Neuronal stem cell (in vitro differentiated cells): ENCODE measurements around the gene CTNNA3.

Experiments
- DNase-seq: peaks from one replicate; pipeline ENCODE4 v3.0.0-alpha.2; 2013; ENCODE audit warnings: low spot score
- H2AFZ ChIP-seq: one replicate; pipeline ENCODE4 v1.6.1; 2013; ENCODE audit warnings: mild to moderate bottlenecking, low read length, inconsistent platforms
- H2AK5ac ChIP-seq: 2 replicates; pipeline ENCODE4 v1.6.1; 2013; ENCODE audit warnings: low read depth, mild to moderate bottlenecking, inconsistent platforms, low read length, moderate library complexity, mixed read lengths
- H2BK120ac ChIP-seq: 2 replicates; pipeline ENCODE4 v1.6.1; 2013; ENCODE audit warnings: low read depth, mild to moderate bottlenecking, inconsistent platforms, low read length, moderate library complexity, mixed read lengths
- H2BK12ac ChIP-seq: one replicate; pipeline ENCODE4 v1.6.1; 2013; ENCODE audit warnings: low read length, inconsistent platforms
- H2BK15ac ChIP-seq: 2 replicates; pipeline ENCODE4 v1.6.1; 2013; ENCODE audit warnings: mild to moderate bottlenecking, low read length, inconsistent platforms, mixed read lengths
- H2BK5ac ChIP-seq: one replicate; pipeline ENCODE4 v1.6.1; 2013; ENCODE audit warnings: inconsistent platforms, mild to moderate bottlenecking, low read length, moderate library complexity
- H3K14ac ChIP-seq: one replicate; pipeline ENCODE4 v1.6.1; 2013; ENCODE audit warnings: low read length, inconsistent platforms
- H3K18ac ChIP-seq: 2 replicates; pipeline ENCODE4 v1.6.1; 2013; ENCODE audit warnings: low read length, inconsistent platforms
- H3K23ac ChIP-seq: 2 replicates; pipeline ENCODE4 v1.6.1; 2013; ENCODE audit warnings: low read depth, mild to moderate bottlenecking, mixed read lengths, low read length, inconsistent platforms; ENCODE audit not compliant: poor library complexity
- H3K27ac ChIP-seq: replicated peaks from 3 replicates; pipeline ENCODE4 v1.5.1; 2013; ENCODE audit warnings: low read length, inconsistent platforms
- H3K27me3 ChIP-seq, 3 experiments: 2 replicates each; pipeline ENCODE4 v1.6.1; 2013; ENCODE audit warnings: low read length in 3 of 3, mild to moderate bottlenecking in 2 of 3, inconsistent platforms in 1 of 3, low read depth in 1 of 3, mixed read lengths in 1 of 3, moderate library complexity in 1 of 3; ENCODE audit not compliant: control insufficient read depth in 3 of 3, insufficient read depth in 3 of 3
- H3K36me3 ChIP-seq, 2 donors: replicated peaks in 1 of 2; 2 replicates each; pipeline ENCODE4 v1.6.1; 2013; ENCODE audit warnings: low read length in 2 of 2; ENCODE audit not compliant: control insufficient read depth in 2 of 2, insufficient read depth in 2 of 2
- H3K4ac ChIP-seq: 2 replicates; pipeline ENCODE4 v1.6.1; 2013; ENCODE audit warnings: inconsistent platforms, mild to moderate bottlenecking, low read length, moderate library complexity
- H3K4me1 ChIP-seq, 2 donors: 1 replicate in 1 of 2; 2 replicates in 1 of 2; pipeline ENCODE4 v1.6.1; 2013; ENCODE audit warnings: low read length in 2 of 2, low read depth in 1 of 2; ENCODE audit not compliant: control insufficient read depth in 2 of 2, insufficient read depth in 1 of 2
- H3K4me2 ChIP-seq: one replicate; pipeline ENCODE4 v1.6.1; 2013; ENCODE audit warnings: mild to moderate bottlenecking, low read length, inconsistent platforms; ENCODE audit not compliant: insufficient read depth, poor library complexity, severe bottlenecking
- H3K4me3 ChIP-seq, 2 donors: 2 replicates each; pipeline ENCODE4 v1.5.1; 2013; ENCODE audit warnings: low read length in 2 of 2, mild to moderate bottlenecking in 2 of 2, inconsistent platforms in 1 of 2, moderate library complexity in 1 of 2
- H3K79me1 ChIP-seq: one replicate; pipeline ENCODE4 v1.6.1; 2013; ENCODE audit warnings: low read depth, mild to moderate bottlenecking, inconsistent platforms, low read length, moderate library complexity
- H3K9ac ChIP-seq: one replicate; pipeline ENCODE4 v1.6.1; 2013; ENCODE audit warnings: mild to moderate bottlenecking, low read depth, low read length, inconsistent platforms; ENCODE audit not compliant: poor library complexity
- H3K9me3 ChIP-seq, 2 donors: replicated peaks in 1 of 2; 2 replicates each; pipeline versions ENCODE3 to v1.6.1; 2013; ENCODE audit warnings: low read length in 2 of 2, mild to moderate bottlenecking in 2 of 2, inconsistent platforms in 1 of 2, low read depth in 1 of 2, mixed read lengths in 1 of 2, moderate library complexity in 1 of 2; ENCODE audit not compliant: control insufficient read depth in 2 of 2, insufficient read depth in 1 of 2
- H4K8ac ChIP-seq: one replicate; pipeline ENCODE4 v1.6.1; 2013; ENCODE audit warnings: low read depth, mild to moderate bottlenecking, inconsistent platforms, low read length, moderate library complexity
- H4K91ac ChIP-seq: one replicate; pipeline ENCODE4 v1.6.1; 2013; ENCODE audit warnings: low read length, low read depth, mild to moderate bottlenecking, inconsistent platforms; ENCODE audit not compliant: poor library complexity
- WGBS, 2 donors: extraction: QIAGEN DNeasy Blood & Tissue Kit; methylation state at CpG; one replicate each; pipeline ENCODE4 v1.1.7; 2013; ENCODE audit warnings: missing lambda C conversion rate in 2 of 2, mixed read lengths in 1 of 2; ENCODE audit not compliant: insufficient read length in 2 of 2, insufficient replicate concordance in 1 of 2; ENCODE audit errors: extremely low coverage in 2 of 2; 5-methylcytosine and 5-hydroxymethylcytosine counted together

CTNNA3 gene

GRCh38 chr10:67678335-67678974 lies 17.5 kb downstream of the CTNNA3 start:
- WGBS, 2 donors, result no CpG with 5 or more reads among the region's 1 CpG
- Histone ChIP-seq H3K27me3 (peaks cover 0 to 7% (median 0%) of the 10 kb centered on the region in 3 experiments), H3K9me3 (peaks cover under 1 to 1% of the 10 kb centered on the region in 2 donors), H4K8ac (no peak overlapping the region), H4K91ac (no peak overlapping the region), H3K4me1 (peaks cover 0 to 1% of the 10 kb centered on the region in 2 donors), H3K14ac (no peak overlapping the region), H3K4me2 (no peak overlapping the region), H3K79me1 (no peaks in the 10 kb centered on the region), H3K4ac (no peak overlapping the region), H2BK12ac (no peak overlapping the region), H2AK5ac (no peak overlapping the region), H3K36me3 (no peaks in the 10 kb centered on the region), H2BK120ac (no peak overlapping the region), H2BK5ac (no peak overlapping the region), H3K23ac (no peak overlapping the region), H3K9ac (no peak overlapping the region), H3K18ac (no peak overlapping the region), H2BK15ac (no peak overlapping the region), H3K27ac (no peak overlapping the region), H2AFZ (no peak overlapping the region), H3K4me3 (no peak overlapping the region)
- no peak for DNase-seq

DNA sequence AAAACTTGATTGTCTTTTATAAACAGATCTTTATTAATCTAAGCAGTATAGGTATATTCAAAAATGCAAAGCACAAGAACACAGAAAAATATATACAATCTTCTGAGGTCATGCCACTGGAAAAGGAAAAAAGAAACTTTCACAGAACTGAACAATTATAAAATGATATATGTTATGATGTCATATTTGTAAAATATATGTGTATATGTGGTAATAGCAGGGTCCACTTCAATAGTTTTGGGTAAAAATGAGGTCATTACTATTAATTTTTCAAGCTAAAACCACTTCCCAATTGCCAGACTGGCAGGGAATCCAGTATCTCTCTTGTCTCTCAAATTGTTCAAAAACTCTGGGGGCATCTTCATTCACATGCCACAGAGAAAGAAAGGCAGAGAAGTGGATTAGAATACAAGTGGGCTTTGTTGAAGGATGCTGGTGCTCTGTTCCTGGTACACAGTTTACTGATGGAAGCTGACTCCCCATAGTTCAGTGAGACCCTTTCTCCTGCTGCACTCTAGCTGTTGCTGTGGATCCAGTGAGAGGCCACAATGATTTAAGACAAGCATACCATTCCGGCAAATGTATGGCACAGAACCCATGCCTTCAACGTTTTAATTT lies 19.7 kb downstream of the CTNNA3 start:
- Histone ChIP-seq H2BK5ac (no peak overlapping the region), H2AFZ (no peak overlapping the region), H2AK5ac (no peak overlapping the region), H3K27ac (no peak overlapping the region), H3K23ac (no peak overlapping the region), H3K27me3 (peaks cover 0 to 7% (median 0%) of the 10 kb centered on the region in 3 experiments), H3K18ac (no peak overlapping the region), H3K4me2 (no peak overlapping the region), H2BK15ac (no peak overlapping the region), H3K9ac (no peak overlapping the region), H2BK120ac (no peak overlapping the region), H3K4me1 (peaks cover 0 to 1% of the 10 kb centered on the region in 2 donors), H4K8ac (no peak overlapping the region), H3K4me3 (no peak overlapping the region), H3K79me1 (no peaks in the 10 kb centered on the region), H3K4ac (no peak overlapping the region), H3K14ac (no peak overlapping the region), H3K9me3 (no peaks in the 10 kb centered on the region), H4K91ac (no peak overlapping the region), H2BK12ac (no peak overlapping the region), H3K36me3 (no peaks in the 10 kb centered on the region)
- no peak for DNase-seq
- WGBS, 2 donors, result no CpG with 5 or more reads among the region's 2 CpGs

DNA sequence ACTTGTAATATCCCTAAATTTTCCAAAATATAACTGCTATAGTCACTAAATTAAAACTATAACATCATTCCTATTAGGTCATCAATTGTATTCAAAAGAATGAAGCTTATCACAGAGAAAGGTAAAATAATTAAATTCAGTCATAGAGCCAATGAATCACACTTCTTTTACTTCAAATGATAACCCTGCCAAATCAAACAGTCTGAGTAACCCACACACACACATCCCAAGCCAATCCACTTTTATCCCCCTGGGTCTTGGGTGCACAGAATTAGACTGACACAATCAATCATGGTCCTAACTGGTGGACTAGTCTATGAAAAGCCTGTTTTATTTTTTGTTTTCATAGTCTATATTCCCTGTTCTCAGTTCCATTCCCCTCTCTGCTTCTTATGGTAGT lies 25.6 kb downstream of the CTNNA3 start:
- Histone ChIP-seq H3K4me2 (no peak overlapping the region), H3K9ac (no peak overlapping the region), H3K36me3 (no peaks in the 10 kb centered on the region), H2AK5ac (no peak overlapping the region), H3K18ac (no peak overlapping the region), H2BK120ac (no peak overlapping the region), H3K23ac (no peak overlapping the region), H3K27me3 (no peaks in the 10 kb centered on the region), H3K27ac (no peak overlapping the region), H4K8ac (no peak overlapping the region), H4K91ac (no peak overlapping the region), H3K4me1 (peaks cover 0 to 7% of the 10 kb centered on the region in 2 donors), H2AFZ (no peak overlapping the region), H3K79me1 (no peaks in the 10 kb centered on the region), H3K4ac (no peak overlapping the region), H2BK12ac (no peak overlapping the region), H2BK15ac (no peak overlapping the region), H3K9me3 (no peaks in the 10 kb centered on the region), H2BK5ac (no peak overlapping the region), H3K14ac (no peak overlapping the region), H3K4me3 (no peak overlapping the region)
- DNase-seq, result no peak

- Histone ChIP-seq H3K27me3 (no peaks in the 10 kb centered on the region), H3K27ac (no peak overlapping the region), H3K14ac (no peak overlapping the region), H3K4me2 (no peak overlapping the region), H3K36me3 (no peaks in the 10 kb centered on the region), H3K4me1 (peaks cover 0 to 8% of the 10 kb centered on the region in 2 donors), H2AFZ (no peak overlapping the region), H4K91ac (no peak overlapping the region), H3K9ac (no peak overlapping the region), H4K8ac (no peak overlapping the region), H3K79me1 (no peaks in the 10 kb centered on the region), H2BK5ac (no peak overlapping the region), H2BK120ac (no peak overlapping the region), H3K23ac (no peak overlapping the region), H2BK12ac (no peak overlapping the region), H3K4ac (no peak overlapping the region), H3K18ac (no peak overlapping the region), H3K4me3 (no peak overlapping the region), H2BK15ac (no peak overlapping the region), H3K9me3 (no peaks in the 10 kb centered on the region), H2AK5ac (no peak overlapping the region)
- no peak for DNase-seq
- WGBS, 2 donors, result no CpG with 5 or more reads among the region's 1 CpG
Observed at GRCh38 chr10:67669978-67670377, 26.0 kb downstream of the CTNNA3 start.
